MM.1S (cell line): ENCODE results near the gene ZNF444.
"Not testable (repeated sequence)": the region's sequence is repeated elsewhere in the genome, so short reads cannot be mapped to it uniquely, and the experiment has no call there.

Experiments used
- DNase-seq: peaks from one replicate; pipeline ENCODE4 v3.0.0-alpha.2; 2015
- H2AFZ ChIP-seq: fragments of 300-600 bp; sonication (generic); 2 replicates; pipeline ENCODE4 v1.6.0; 2016; ENCODE audit warnings: antibody characterized with exemption, low read length
- H3F3A ChIP-seq: fragments of 300-600 bp; sonication (generic); 2 replicates; pipeline ENCODE4 v1.6.1; 2016; ENCODE audit warnings: mild to moderate bottlenecking, antibody characterized with exemption, low read length, moderate library complexity, mixed read lengths; ENCODE audit not compliant: insufficient read depth
- H3K27ac ChIP-seq: fragments of 300-600 bp; sonication (generic); 2 replicates; pipeline ENCODE4 v1.5.1; 2016; ENCODE audit warnings: mild to moderate bottlenecking, low read length
- H3K27me3 ChIP-seq: fragments of 300-600 bp; sonication (generic); replicated peaks from 2 replicates; pipeline ENCODE4 v1.6.0; 2016; ENCODE audit warnings: low read length; ENCODE audit not compliant: insufficient read depth
- H3K36me3 ChIP-seq: fragments of 300-600 bp; sonication (generic); replicated peaks from 2 replicates; pipeline ENCODE4 v1.6.1; 2016; ENCODE audit warnings: mild to moderate bottlenecking, low read length, mixed read lengths; ENCODE audit not compliant: insufficient read depth
- H3K4me1 ChIP-seq: fragments of 300-600 bp; sonication (generic); 2 replicates; pipeline ENCODE4 v1.6.1; 2016; ENCODE audit warnings: low read length, mixed read lengths
- H3K4me2 ChIP-seq: fragments of 300-600 bp; sonication (generic); 2 replicates; pipeline ENCODE4 v1.6.0; 2016; ENCODE audit warnings: low read depth, low read length
- H3K4me3 ChIP-seq: fragments of 300-600 bp; sonication (generic); 2 replicates; pipeline ENCODE4 v1.5.1; 2016; ENCODE audit warnings: low read length, mixed read lengths
- H3K79me2 ChIP-seq: fragments of 300-600 bp; sonication (generic); 2 replicates; pipeline ENCODE4 v1.6.1; 2016; ENCODE audit warnings: mixed run types, low read length, mixed read lengths
- H3K9ac ChIP-seq: fragments of 300-600 bp; sonication (generic); 2 replicates; pipeline ENCODE4 v1.6.1; 2016; ENCODE audit warnings: low read length, mixed read lengths
- H3K9me2 ChIP-seq: fragments of 300-600 bp; sonication (generic); replicated peaks from 2 replicates; pipeline ENCODE4 v1.6.1; 2016; ENCODE audit warnings: mild to moderate bottlenecking, low read length, mixed read lengths; ENCODE audit not compliant: insufficient read depth
- H3K9me3 ChIP-seq: fragments of 300-600 bp; sonication (generic); replicated peaks from 2 replicates; pipeline ENCODE4 v1.6.1; 2016; ENCODE audit warnings: mild to moderate bottlenecking, low read length, mixed read lengths; ENCODE audit not compliant: insufficient read depth
- H4K20me1 ChIP-seq: fragments of 300-600 bp; sonication (generic); 2 replicates; pipeline ENCODE4 v1.6.1; 2016; ENCODE audit warnings: mild to moderate bottlenecking, low read length, moderate library complexity, mixed read lengths; ENCODE audit not compliant: insufficient read depth
- CTCF ChIP-seq: fragments of 300-600 bp; sonication (generic); IDR thresholded peaks from 2 replicates; pipeline ENCODE4 v1.5.1; 2016; ENCODE audit warnings: antibody characterized with exemption, low read length, mixed read lengths
- EZH2 ChIP-seq: fragments of 300-600 bp; sonication (generic); optimal IDR thresholded peaks from 2 replicates; pipeline ENCODE3; 2017; ENCODE audit warnings: low read depth, mild to moderate bottlenecking, antibody characterized with exemption, low read length, mixed read lengths
- EZH2phosphoT487 ChIP-seq: fragments of 300-600 bp; sonication (generic); IDR thresholded peaks from 2 replicates; pipeline ENCODE4 v1.6.1; 2018; ENCODE audit warnings: antibody characterized with exemption, low read length

Gene ZNF444

GRCh38 chr19:56097776-56098175 lies 43.3 kb upstream of the ZNF444 start:
- 0 out of 2 replicates have a peak, but pooled peaks cover under 1% of the 10 kb centered on the region for H3K4me1 ChIP-seq
- H3K79me2 ChIP-seq = peaks cover 66% of the 10 kb centered on the region
- no peak overlapping the region for H3K9ac ChIP-seq
- peaks cover 3% of the 10 kb centered on the region; the same call in 1 of the 2 replicates for H3K36me3 ChIP-seq
- TF ChIP-seq EZH2 (no peak), CTCF (no peak), EZH2phosphoT487 (no peak)
- H3K9me2 ChIP-seq = no peaks in the 10 kb centered on the region
- DNase-seq = no peak
- no peak overlapping the region for H3K27ac ChIP-seq
- H3K9me3 ChIP-seq = no peaks in the 10 kb centered on the region
- no peaks in the 10 kb centered on the region for H3K27me3 ChIP-seq
- no peaks in the 10 kb centered on the region for H4K20me1 ChIP-seq
- H3K4me3 ChIP-seq = no peak overlapping the region
- H2AFZ ChIP-seq = no peak overlapping the region
- H3K4me2 ChIP-seq = no peak overlapping the region
- H3F3A ChIP-seq = 0 out of 2 replicates have a peak, but pooled peaks cover under 1% of the 10 kb centered on the region

- H3K27me3 ChIP-seq, H2AFZ ChIP-seq, H3K4me3 ChIP-seq, H3F3A ChIP-seq, DNase-seq, H3K36me3 ChIP-seq, H3K27ac ChIP-seq, H3K9ac ChIP-seq, H3K9me3 ChIP-seq, H3K4me1 ChIP-seq, H3K4me2 ChIP-seq, H3K9me2 ChIP-seq, H4K20me1 ChIP-seq: not testable (repeated sequence)
- peaks cover 66% of the 10 kb centered on the region for H3K79me2 ChIP-seq
These were observed 42.9 kb upstream of the ZNF444 start for GRCh38 chr19:56098237-56098636.

GRCh38 chr19:56098731-56099568 lies 42.1 kb upstream of the ZNF444 start:
- Histone ChIP-seq H3K36me3 (peaks cover 3% of the 10 kb centered on the region; the same call in 1 of the 2 replicates), H3K27me3 (no peaks in the 10 kb centered on the region), H3K9ac (no peak overlapping the region), H4K20me1 (no peaks in the 10 kb centered on the region), H3K4me3 (no peak overlapping the region), H3K9me2 (no peaks in the 10 kb centered on the region), H3K9me3 (no peaks in the 10 kb centered on the region), H3K4me2 (no peak overlapping the region), H2AFZ (no peak overlapping the region), H3K27ac (no peak overlapping the region), H3F3A (no peaks in the 10 kb centered on the region), H3K79me2 (peaks cover 63% of the 10 kb centered on the region), H3K4me1 (no peaks in the 10 kb centered on the region)
- TF ChIP-seq EZH2phosphoT487 (no peak), EZH2 (no peak), CTCF (no peak)
- DNase-seq = no peak
